ENCODE measurements around the gene TMEM220. TPM values are rescaled to one million over a fixed set of nuclear protein-coding genes. Genes with fewer than 3 reads are reported as not detected.
A peak's percentile ranks its signal among the peaks of the same experiment; 100 is the strongest.

TMEM220 gene
- polyA plus RNA-seq, 3 donors from 2014 or later: 4.4 to 9.4 (median 7.8) TPM

- Mint-ChIP-seq H3K4me1 (peaks cover 2 to 6% of the 10 kb centered on the region in 2 donors), H3K4me3 (no peak overlapping the region), H3K36me3 (peaks cover 0 to 3% (median 0%) of the 10 kb centered on the region in 3 donors), H3K9me3 (no peaks in the 10 kb centered on the region), H3K27me3 (ENCODE audit: low read depth in 3 of 3) (peaks cover 0 to 12% (median 0%) of the 10 kb centered on the region in 3 donors), H3K27ac (no peak overlapping the region)
- no peak for DNase-seq
Measured at GRCh38 chr17:10748531-10749181, 18.8 kb upstream of the TMEM220 start.

GRCh38 chr17:10745231-10745630, 15.4 kb upstream of the TMEM220 start:
- H3K4me1 Mint-ChIP-seq: peaks cover 2 to 6% of the 10 kb centered on the region in 2 donors
- peaks cover 0 to 3% (median 0%) of the 10 kb centered on the region in 3 donors for H3K36me3 Mint-ChIP-seq
- peaks cover 0 to 7% (median 4%) of the 10 kb centered on the region in 3 donors for H3K27me3 Mint-ChIP-seq (ENCODE audit: low read depth in 3 of 3)
- DNase-seq: no peak
- H3K4me3 Mint-ChIP-seq: no peak overlapping the region
- no peaks in the 10 kb centered on the region for H3K9me3 Mint-ChIP-seq
- no peak overlapping the region for H3K27ac Mint-ChIP-seq

GRCh38 chr17:10744501-10745000, 14.7 kb upstream of the TMEM220 start:
- peaks cover 0 to 3% (median 0%) of the 10 kb centered on the region in 3 donors for H3K36me3 Mint-ChIP-seq
- peaks cover 2 to 6% of the 10 kb centered on the region in 2 donors for H3K4me1 Mint-ChIP-seq
- no peak overlapping the region for H3K4me3 Mint-ChIP-seq
- DNase-seq: no peak
- peaks cover 0 to 7% (median 4%) of the 10 kb centered on the region in 3 donors for H3K27me3 Mint-ChIP-seq (ENCODE audit: low read depth in 3 of 3)
- no peak overlapping the region for H3K27ac Mint-ChIP-seq
- H3K9me3 Mint-ChIP-seq: no peaks in the 10 kb centered on the region

- DNase-seq: no peak
- peaks cover 0 to 8% (median 7%) of the 10 kb centered on the region in 3 donors for H3K27me3 Mint-ChIP-seq (ENCODE audit: low read depth in 3 of 3)
- H3K4me3 Mint-ChIP-seq: no peak overlapping the region
- H3K36me3 Mint-ChIP-seq: no peaks in the 10 kb centered on the region
- peaks cover 2 to 6% of the 10 kb centered on the region in 2 donors for H3K4me1 Mint-ChIP-seq
- no peak overlapping the region for H3K27ac Mint-ChIP-seq
- H3K9me3 Mint-ChIP-seq: no peaks in the 10 kb centered on the region
Measured at GRCh38 chr17:10743316-10744009, 13.6 kb upstream of the TMEM220 start.

GRCh38 chr17:10742431-10742830, 12.6 kb upstream of the TMEM220 start:
- Mint-ChIP-seq H3K9me3 (no peaks in the 10 kb centered on the region), H3K4me1 (peaks cover 2 to 6% of the 10 kb centered on the region in 2 donors), H3K4me3 (no peak overlapping the region), H3K27ac (peak overlapping the region in 1 of 6 donors; percentile 0), H3K27me3 (ENCODE audit: low read depth in 3 of 3) (peaks cover 0 to 8% (median 8%) of the 10 kb centered on the region in 3 donors), H3K36me3 (no peaks in the 10 kb centered on the region)
- DNase-seq: no peak

GRCh38 chr17:10741416-10742135, 11.8 kb upstream of the TMEM220 start:
- Mint-ChIP-seq H3K27ac (no peak overlapping the region), H3K9me3 (no peaks in the 10 kb centered on the region), H3K36me3 (no peaks in the 10 kb centered on the region), H3K27me3 (ENCODE audit: low read depth in 3 of 3) (peaks cover 0 to 9% (median 8%) of the 10 kb centered on the region in 3 donors), H3K4me3 (no peak overlapping the region), H3K4me1 (peaks cover 2 to 6% of the 10 kb centered on the region in 2 donors)
- DNase-seq: no peak

GRCh38 chr17:10739386-10739785, 9.6 kb upstream of the TMEM220 start:
- Mint-ChIP-seq H3K4me1 (peaks cover under 1 to 2% of the 10 kb centered on the region in 2 donors), H3K4me3 (no peak overlapping the region), H3K36me3 (no peaks in the 10 kb centered on the region), H3K27me3 (ENCODE audit: low read depth in 3 of 3) (peaks cover 0 to 10% (median 7%) of the 10 kb centered on the region in 3 donors), H3K27ac (no peak overlapping the region), H3K9me3 (no peaks in the 10 kb centered on the region)
- no peak for DNase-seq

- no peak overlapping the region for H3K27ac Mint-ChIP-seq
- no peaks in the 10 kb centered on the region for H3K9me3 Mint-ChIP-seq
- no peaks in the 10 kb centered on the region for H3K4me1 Mint-ChIP-seq
- DNase-seq: no peak
- peaks cover 0 to 12% (median 8%) of the 10 kb centered on the region in 3 donors for H3K27me3 Mint-ChIP-seq (ENCODE audit: low read depth in 3 of 3)
- no peaks in the 10 kb centered on the region for H3K36me3 Mint-ChIP-seq
- no peak overlapping the region for H3K4me3 Mint-ChIP-seq
Measured at GRCh38 chr17:10738521-10739258, 8.9 kb upstream of the TMEM220 start.

GRCh38 chr17:10737736-10738135, 7.9 kb upstream of the TMEM220 start:
- no peaks in the 10 kb centered on the region for H3K4me1 Mint-ChIP-seq
- H3K36me3 Mint-ChIP-seq: no peaks in the 10 kb centered on the region
- peaks cover 0 to 12% (median 8%) of the 10 kb centered on the region in 3 donors for H3K27me3 Mint-ChIP-seq (ENCODE audit: low read depth in 3 of 3)
- no peaks in the 10 kb centered on the region for H3K9me3 Mint-ChIP-seq
- DNase-seq: no peak
- H3K27ac Mint-ChIP-seq: no peak overlapping the region
- H3K4me3 Mint-ChIP-seq: no peak overlapping the region

- H3K36me3 Mint-ChIP-seq: no peaks in the 10 kb centered on the region
- no peak for DNase-seq
- no peak overlapping the region for H3K4me3 Mint-ChIP-seq
- peak overlapping the region in 1 of 6 donors; percentile 32 for H3K27ac Mint-ChIP-seq
- H3K9me3 Mint-ChIP-seq: no peaks in the 10 kb centered on the region
- H3K4me1 Mint-ChIP-seq: no peaks in the 10 kb centered on the region
- H3K27me3 Mint-ChIP-seq (ENCODE audit: low read depth in 3 of 3): peaks cover 0 to 12% (median 8%) of the 10 kb centered on the region in 3 donors
Measured at GRCh38 chr17:10737168-10737622, 7.4 kb upstream of the TMEM220 start.

- DNase-seq: no peak
- Mint-ChIP-seq H3K27ac (no peak overlapping the region), H3K27me3 (ENCODE audit: low read depth in 3 of 3) (peaks cover 0 to 8% (median 6%) of the 10 kb centered on the region in 3 donors), H3K36me3 (no peaks in the 10 kb centered on the region), H3K4me3 (no peak overlapping the region), H3K4me1 (peaks cover 2% of the 10 kb centered on the region in 2 donors), H3K9me3 (no peaks in the 10 kb centered on the region)
Measured at GRCh38 chr17:10735821-10736220, 6.0 kb upstream of the TMEM220 start.

GRCh38 chr17:10735251-10735650, 5.4 kb upstream of the TMEM220 start:
- peaks cover 0 to 8% (median 6%) of the 10 kb centered on the region in 3 donors for H3K27me3 Mint-ChIP-seq (ENCODE audit: low read depth in 3 of 3)
- no peaks in the 10 kb centered on the region for H3K36me3 Mint-ChIP-seq
- no peak overlapping the region for H3K4me3 Mint-ChIP-seq
- peaks cover 3 to 7% of the 10 kb centered on the region in 2 donors for H3K4me1 Mint-ChIP-seq
- H3K27ac Mint-ChIP-seq: no peak overlapping the region
- no peak for DNase-seq
- no peaks in the 10 kb centered on the region for H3K9me3 Mint-ChIP-seq

- no peak overlapping the region for H3K27ac Mint-ChIP-seq
- no peaks in the 10 kb centered on the region for H3K9me3 Mint-ChIP-seq
- DNase-seq: no peak
- no peaks in the 10 kb centered on the region for H3K36me3 Mint-ChIP-seq
- H3K4me1 Mint-ChIP-seq: peaks cover 9 to 18% of the 10 kb centered on the region in 2 donors
- peaks cover 0 to 4% (median 4%) of the 10 kb centered on the region in 3 donors for H3K27me3 Mint-ChIP-seq (ENCODE audit: low read depth in 3 of 3)
- no peak overlapping the region for H3K4me3 Mint-ChIP-seq
Measured at GRCh38 chr17:10733666-10734065, 3.8 kb upstream of the TMEM220 start.

All from immature natural killer cell (primary cell).